Activated CD8-positive, alpha-beta memory T cell treated with anti-CD3 and anti-CD28 coated beads, Interleukin-2, amount 50 U/mL, for 1 hour (primary cell): Measurements from ENCODE around the gene OTUD7B.
"Not testable (repeated sequence)": the region's sequence is repeated elsewhere in the genome, so short reads cannot be mapped to it uniquely, and the experiment has no call there.

Experiments
- DNase-seq: peaks from one replicate; pipeline ENCODE4 v3.0.0-alpha.2; 2020; ENCODE audit errors: extremely low read depth

OTUD7B gene

GRCh38 chr1:150010393-150011115 lies at the start of gene OTUD7B:
Gene OTUD7B (minus strand): TSS chr1:150010726. CDS start chr1:149977510, 33,216 bp downstream.
- DNase-seq, result peak; percentile 30

- DNase-seq, result no peak
Observed at GRCh38 chr1:150060260-150060659, 49.7 kb upstream of the OTUD7B start.

GRCh38 chr1:150056407-150056806 lies 45.9 kb upstream of the OTUD7B start:
- no peak for DNase-seq

- DNase-seq, result not testable (repeated sequence)
Observed at GRCh38 chr1:150055507-150055906, 45.0 kb upstream of the OTUD7B start.

- no peak for DNase-seq
Observed at GRCh38 chr1:150053926-150054325, 43.4 kb upstream of the OTUD7B start.

GRCh38 chr1:150051905-150052412 lies 41.4 kb upstream of the OTUD7B start:
- not testable (repeated sequence) for DNase-seq

- DNase-seq, result no peak
Observed at GRCh38 chr1:150051089-150051373, 40.5 kb upstream of the OTUD7B start.

GRCh38 chr1:150049926-150050325 lies 39.4 kb upstream of the OTUD7B start:
- DNase-seq, result no peak

GRCh38 chr1:150034336-150034735 lies 23.8 kb upstream of the OTUD7B start:
- no peak for DNase-seq

- no peak for DNase-seq
Observed at GRCh38 chr1:150028322-150028721, 17.8 kb upstream of the OTUD7B start.

- DNase-seq, result no peak
Observed at GRCh38 chr1:150024156-150024555, 13.6 kb upstream of the OTUD7B start.

- DNase-seq, result no peak
Observed at GRCh38 chr1:150022357-150022756, 11.8 kb upstream of the OTUD7B start.

GRCh38 chr1:150021191-150021694 lies 10.7 kb upstream of the OTUD7B start:
- no peak for DNase-seq

- no peak for DNase-seq
Observed at GRCh38 chr1:150020711-150021110, 10.2 kb upstream of the OTUD7B start.

GRCh38 chr1:150018165-150018564 lies 7.6 kb upstream of the OTUD7B start:
- DNase-seq, result no peak

- no peak for DNase-seq
Observed at GRCh38 chr1:150017206-150017750, 6.8 kb upstream of the OTUD7B start.

GRCh38 chr1:150015651-150016131 lies 5.2 kb upstream of the OTUD7B start:
- DNase-seq, result no peak

- DNase-seq, result no peak
Observed at GRCh38 chr1:150012611-150013010, 2.1 kb upstream of the OTUD7B start.

- peak; percentile 25 for DNase-seq
Observed at GRCh38 chr1:150009604-150010392, 728 bp downstream of the OTUD7B start.

GRCh38 chr1:150008699-150009098 lies 1.8 kb downstream of the OTUD7B start:
- no peak for DNase-seq

GRCh38 chr1:150006881-150007421 lies 3.6 kb downstream of the OTUD7B start:
- DNase-seq, result no peak

GRCh38 chr1:150005606-150006005 lies 4.9 kb downstream of the OTUD7B start:
- no peak for DNase-seq
